HG03571 (cell line): ENCODE measurements around the gene PTPRR.

Experiments
- ATAC-seq: cut with Tn5 transposase; IDR thresholded peaks from one replicate; pipeline ENCODE4 v1.9.1; 2021; ENCODE audit not compliant: unreplicated experiment

The PTPRR gene

DNA sequence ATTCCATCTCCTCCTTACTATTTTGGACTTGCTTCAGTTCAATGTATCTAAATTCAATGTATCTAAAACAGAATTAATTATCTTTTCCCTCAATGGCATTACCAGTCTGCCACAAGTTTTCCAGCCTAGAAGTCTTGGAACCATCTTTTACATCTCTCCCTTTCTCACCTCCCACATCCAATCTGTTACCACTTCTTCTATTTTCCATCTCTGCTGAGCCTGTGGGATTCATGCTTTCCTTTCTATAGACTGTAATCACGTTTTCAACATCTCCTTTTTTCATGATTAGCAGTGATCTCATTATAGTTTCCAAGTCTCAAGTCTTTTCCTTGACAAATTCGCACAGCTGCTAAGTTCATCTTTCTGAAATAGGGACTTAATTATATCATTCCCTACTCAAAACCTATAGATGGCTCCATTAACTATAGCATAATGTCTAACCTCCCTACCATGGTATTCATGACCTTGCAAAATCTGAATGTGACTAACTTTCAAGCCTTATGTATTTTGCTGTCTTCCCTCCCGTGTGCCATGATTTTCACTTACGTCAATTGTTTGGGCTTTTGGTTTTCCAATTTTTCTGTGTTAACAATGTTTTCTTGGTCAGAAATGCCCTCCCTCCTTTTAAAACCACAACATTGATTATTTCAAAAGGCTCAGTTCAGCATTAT lies 262.8 kb downstream of the PTPRR start:
- no peak for ATAC-seq

DNA sequence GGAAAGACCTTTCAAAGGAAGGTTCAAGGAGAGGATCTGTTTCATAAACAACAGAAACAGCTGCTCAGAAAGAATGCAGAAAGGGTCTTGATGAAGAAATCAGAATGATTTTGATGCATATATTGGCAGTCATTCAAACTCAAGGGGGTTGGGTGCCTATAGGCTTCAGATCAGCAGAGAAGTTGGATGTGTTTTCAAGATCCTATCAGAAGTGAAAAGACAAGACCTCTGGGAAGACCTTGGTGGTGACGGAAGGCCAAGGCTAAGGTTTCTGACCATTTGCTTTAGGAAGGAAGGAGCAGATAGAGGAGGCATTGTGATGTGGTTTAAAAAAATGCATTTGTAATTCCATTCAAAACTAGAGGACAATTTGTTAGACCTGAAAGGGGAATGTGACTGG lies 268.1 kb downstream of the PTPRR start:
- ATAC-seq: no peak

DNA sequence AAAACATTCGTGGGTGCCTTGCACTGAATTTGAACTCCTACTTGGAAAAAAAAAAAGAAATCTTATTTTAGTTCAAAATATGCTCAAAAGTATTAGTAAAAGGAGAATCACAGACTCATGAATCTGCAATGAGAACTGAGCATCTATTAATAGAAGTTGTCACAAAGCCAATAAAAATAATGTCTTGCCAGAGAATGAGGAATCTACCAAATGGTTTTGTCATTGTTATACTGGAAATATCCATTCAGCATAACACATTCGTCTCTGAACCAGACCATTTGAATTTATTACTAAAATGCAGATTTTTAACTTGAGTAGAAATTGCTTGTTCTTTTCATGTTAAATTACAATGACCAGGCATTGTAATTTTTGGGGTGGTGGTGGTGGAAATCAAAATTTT lies 271.7 kb downstream of the PTPRR start:
- no peak for ATAC-seq

DNA sequence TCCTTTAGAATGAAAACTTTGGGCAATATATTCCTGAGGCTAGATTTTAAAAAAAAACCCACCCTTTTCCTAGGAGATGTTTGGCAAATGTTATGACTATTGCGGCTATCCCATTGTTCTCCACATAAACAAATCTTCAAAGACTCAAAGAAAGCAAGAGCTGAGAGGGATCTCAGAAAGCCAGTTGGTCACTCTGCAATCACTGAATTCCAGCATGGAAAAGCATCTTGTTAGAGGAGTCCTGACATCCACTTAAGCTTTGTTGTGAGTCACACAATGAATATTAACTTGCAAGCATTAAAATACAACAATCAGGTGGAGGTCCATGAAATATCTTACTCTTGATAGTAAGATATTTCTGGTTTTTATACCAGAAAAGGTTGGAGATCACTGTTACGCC lies 272.3 kb downstream of the PTPRR start:
- no peak for ATAC-seq

DNA sequence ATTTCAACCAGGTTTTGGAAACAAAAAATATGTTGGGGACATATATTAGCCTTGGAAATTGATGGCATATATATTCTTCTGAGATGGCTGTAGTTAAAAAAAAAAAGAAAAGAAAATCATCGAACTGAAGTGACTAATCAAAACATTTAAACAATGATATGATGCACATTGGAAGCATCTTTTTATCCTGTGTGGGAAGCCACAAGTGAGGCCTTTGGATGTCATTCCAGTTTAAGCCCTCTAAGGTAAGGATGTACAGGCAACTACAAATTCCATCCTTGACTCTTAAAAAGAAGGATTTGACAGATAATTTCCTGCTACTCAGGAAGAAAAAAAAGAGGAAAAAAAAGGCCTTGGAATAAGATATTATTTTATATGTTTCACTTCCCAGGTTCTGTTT lies 273.7 kb downstream of the PTPRR start:
- no peak for ATAC-seq

DNA sequence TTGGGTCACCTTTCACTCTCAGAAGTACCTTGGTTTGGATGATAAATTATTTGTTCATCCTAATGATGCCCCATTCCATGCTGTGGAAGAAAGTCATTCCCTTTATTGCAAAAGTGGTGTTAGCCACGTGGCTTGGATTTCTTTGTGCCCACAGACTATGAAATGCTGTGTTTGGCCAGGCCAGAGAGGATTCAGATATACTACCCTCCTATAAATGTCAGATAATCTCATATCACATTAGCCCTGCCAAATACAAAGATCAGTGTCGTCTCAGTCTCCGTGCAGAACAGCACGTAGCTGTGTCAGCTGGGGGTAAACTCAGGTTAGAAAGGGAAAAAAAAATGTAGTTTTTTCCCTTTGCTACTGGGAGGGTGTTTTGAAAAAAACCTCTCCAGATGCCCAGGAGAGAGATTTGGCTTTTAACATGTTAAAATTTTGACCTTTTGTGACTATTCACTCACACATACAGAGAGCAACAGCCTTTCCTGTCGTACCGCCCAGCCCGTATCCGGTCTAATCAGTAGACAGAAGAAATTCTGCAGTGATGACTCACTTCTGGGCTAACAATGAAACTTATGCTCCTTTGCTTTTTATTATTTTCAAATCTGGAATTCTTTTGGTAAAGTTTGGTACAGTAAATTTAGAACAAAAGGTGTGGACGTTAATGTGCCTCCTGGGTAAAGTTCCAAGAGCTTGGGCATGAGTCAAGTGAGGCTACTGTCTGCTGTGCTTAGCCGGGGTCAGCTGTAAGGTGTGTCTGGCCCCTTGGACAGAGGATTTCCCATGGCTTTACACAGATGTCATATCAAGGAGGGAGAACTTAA lies 274.8 kb downstream of the PTPRR start:
- no peak for ATAC-seq

DNA sequence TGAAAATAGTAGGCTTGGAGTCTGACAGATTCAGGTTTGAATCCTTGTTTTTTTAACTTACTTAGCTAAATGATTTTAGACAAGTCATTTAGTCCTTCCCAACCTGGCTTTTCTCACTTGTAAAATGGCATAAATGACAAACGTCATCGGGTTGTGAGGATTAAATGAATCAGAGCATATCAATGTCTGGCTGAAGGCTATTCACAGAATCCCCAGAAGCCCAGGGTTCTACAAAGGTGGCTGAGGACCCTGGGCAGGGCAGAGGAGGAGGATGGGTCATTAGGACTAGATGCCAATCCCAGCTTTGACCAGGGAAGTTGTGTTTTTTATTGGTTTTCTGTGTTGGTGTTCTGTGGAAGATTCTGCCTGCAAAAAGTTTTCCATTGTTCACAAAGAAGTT lies 275.7 kb downstream of the PTPRR start:
- ATAC-seq: no peak

DNA sequence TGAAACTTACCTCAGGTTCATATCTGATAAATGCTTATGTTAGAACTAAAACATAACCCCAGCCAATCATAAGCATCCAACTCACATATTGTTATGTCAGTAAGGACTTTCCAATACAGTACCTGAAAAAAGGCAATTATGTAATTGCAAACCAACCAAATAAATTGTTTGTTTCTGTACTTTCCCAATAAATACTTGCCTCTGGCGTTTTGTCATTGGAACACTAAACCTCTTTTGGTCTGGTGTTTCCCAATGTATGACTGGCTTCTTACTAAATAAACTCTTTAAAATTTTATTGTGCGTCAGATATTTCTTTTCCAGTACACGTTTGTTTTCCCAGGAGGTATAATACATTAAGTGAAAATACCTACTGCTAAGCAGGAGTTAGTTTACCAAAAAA lies 276.6 kb downstream of the PTPRR start:
- ATAC-seq: no peak

DNA sequence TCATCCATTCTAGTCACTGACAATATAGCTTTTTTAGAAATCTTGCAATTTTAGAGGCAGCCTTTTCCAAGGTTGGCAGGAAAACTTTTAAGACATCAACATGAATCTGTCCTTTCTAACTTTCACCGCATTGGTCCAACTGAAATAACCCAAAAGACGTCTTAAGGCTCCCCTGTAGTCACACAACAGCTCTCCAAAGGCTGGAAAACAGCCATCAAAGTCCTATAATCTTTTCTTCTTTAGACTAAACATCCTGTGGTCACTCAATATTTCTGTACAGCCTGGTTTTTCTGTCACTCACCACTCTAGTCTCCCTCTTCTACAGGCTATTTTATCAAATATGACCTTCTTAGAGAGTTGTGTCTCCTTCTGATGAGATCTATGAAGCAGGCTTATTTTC lies 278.8 kb downstream of the PTPRR start:
- ATAC-seq: no peak

DNA sequence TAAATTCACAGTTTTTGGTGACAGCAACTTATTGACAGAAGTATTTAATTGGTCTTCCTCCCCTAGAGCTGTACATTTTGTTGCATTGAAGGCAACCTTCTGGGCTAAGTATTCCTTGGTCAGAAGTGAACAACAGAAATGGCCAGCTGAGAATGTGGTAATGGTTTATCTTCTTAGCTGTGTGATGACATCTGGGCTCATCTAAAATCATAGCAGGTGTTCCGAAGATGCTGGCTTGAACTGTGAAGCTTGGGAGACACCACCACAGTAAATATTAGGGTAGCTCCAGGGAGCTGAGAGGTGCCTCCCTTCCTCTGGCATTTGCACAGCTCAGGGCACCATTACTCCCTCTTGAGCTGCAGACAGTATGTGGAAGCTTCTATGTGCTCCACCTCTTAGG lies 279.6 kb downstream of the PTPRR start:
- no peak for ATAC-seq

DNA sequence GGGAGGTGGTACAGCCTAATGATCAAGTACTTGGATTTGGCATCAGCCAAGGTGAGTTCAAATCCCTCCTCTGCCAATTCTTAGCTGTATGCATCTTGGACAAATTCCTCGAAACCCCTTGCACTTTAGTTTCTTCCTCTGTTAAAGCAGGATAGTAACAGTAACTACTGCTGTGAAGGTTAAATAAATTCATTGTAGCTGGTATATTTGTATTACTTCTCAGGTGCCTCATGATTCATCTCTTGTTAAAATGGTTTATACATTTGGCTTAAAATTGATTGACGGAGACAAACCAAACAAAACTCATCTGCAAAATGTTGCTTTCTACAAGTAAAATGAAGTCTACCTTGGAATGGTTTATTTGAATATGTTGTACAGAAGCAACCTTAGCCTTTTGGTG lies 281.0 kb downstream of the PTPRR start:
- no peak for ATAC-seq

DNA sequence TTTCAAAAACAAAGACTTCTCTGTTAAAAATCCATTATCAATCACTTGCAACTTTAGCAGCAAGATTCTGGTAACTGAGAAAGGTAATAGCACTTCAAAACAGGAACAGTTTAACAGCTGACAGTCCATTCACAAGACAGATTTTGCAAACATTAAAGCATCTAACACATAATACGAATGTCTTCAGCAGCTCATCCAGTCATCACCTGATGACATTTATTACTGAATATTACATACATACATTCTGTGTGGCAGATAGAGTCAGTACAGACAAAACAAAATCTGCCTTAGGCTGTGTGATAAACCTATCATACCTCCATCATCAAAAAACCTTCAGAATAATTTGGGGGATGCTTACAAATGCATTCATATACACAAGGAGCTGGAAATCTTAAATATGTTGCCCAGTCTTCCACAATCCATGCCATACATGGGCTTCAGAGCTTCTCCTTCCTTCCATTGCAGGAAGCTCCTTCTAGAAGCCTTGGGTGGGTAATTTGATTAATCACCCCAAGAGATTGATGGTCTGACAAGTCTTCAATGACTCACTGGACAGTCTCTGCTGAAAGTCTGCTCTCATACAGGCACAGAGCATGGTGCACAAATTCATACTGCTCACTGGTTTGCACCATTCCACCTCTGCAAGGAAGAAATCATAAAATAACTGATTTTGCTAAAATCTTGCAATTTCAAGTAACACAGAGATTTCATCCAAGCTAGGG lies 281.7 kb downstream of the PTPRR start:
- no peak for ATAC-seq

DNA sequence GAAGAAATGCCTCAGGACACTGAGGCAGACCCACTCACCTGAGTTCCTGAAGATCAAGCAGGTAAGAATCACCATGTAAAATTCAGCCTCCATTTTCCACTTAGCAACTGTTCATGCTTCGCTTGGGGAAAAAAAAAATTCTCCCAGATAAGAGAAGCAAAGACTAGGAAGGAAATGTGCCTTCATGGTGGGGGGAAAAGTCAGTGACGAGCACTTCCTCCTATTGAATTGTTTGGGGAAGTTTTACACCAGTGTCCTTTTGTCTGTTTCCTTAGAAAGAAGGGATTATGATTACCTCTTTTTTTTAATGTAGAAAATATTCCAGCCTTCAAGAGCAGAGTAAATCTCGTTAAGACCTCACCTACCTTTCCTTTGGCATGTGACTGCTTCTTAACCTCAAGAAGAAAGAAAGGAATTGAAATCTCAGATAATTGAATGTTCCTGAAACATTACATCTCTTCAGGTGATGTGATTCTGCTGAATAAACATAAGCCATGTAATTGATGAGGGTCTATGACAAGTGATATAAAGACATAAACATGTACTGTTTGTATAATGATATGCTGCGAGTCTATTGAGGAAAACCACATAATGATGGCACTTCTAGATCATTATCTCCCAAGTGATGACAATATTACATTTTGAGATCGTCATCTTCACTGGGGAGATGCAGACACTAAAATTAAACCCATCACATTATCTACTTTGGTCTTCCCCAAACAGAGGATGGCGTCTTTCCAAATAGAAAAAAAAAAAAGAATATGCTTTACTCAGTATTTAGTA lies 283.0 kb downstream of the PTPRR start, which contains the start of gene PTPRB:
Gene PTPRB, minus strand, starts transcription at position 127 of the 783 bp plus-strand sequence. Its CDS starts 34 bp downstream, at position 93.
- no peak for ATAC-seq

DNA sequence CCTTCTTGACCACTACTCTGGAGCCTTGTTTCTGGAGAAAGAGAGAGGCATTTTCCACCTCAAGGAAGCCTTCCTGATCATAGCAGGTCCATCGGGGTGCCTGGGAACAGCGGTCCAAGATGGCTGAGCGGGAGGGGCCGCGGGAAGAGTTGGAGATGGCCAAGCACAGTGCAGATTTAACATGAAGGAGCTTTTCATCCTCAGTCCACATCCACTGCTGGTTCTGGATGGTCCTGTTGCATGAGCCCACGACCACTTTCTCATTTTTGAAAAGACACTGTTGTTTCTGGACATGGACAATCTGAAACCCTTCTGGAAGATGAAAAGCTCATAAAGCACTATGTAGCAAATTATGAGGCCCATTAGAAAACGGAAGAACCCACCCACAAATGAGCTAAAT lies 284.8 kb downstream of the PTPRR start:
- ATAC-seq: no peak

DNA sequence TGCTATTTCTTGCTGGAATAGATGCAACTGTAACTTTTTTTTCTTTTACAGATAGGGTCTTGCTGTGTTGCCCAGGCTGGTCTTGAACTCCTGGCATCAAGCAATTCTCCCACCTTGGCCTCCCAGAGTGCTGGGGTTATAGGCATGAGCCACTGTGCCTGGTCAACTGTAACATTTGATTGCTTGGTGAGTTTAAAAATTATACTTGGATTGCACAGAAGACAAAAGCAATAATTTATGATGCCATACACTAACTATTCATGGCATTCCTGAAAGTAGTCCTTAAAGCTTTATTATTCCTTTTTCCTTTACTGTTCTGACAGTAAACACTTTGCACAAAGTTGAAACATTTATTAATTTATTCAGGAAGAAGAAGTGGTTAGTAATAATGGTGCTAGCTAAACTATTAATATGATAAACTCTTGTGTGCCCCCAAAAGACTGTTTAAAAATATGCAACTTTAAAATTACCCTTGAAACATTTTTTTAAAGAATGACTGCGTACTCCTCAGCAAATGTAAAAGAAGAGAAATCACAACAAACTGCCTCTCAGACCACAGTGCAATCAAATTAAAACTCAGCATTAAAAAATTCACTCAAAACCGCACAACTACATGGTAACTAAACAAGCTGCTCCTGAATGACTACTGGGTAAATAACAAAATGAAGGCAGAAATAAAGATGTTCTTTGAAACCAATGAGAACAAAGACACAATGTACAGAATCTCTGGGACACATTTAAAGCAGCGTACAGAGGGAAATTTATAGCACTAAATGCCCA lies 291.6 kb downstream of the PTPRR start:
- ATAC-seq: no peak

DNA sequence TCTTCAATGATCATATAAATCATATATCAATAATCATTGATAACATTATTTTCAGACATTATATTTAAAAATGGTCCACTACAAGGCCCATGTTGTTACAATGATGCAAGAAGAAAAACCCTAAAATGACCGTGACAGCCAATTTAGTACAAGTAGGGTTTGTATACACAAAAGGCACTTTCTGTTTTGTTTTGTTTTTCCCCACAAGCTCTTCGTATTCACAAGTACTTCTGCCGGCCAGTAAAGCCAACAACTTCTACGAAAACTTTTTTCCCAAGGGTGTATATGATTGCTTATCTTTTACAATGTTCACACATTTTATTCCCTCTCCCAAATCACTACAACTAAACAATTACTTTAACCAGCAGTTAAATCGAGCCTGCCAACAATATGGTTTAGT lies 292.9 kb downstream of the PTPRR start:
- ATAC-seq: no peak

DNA sequence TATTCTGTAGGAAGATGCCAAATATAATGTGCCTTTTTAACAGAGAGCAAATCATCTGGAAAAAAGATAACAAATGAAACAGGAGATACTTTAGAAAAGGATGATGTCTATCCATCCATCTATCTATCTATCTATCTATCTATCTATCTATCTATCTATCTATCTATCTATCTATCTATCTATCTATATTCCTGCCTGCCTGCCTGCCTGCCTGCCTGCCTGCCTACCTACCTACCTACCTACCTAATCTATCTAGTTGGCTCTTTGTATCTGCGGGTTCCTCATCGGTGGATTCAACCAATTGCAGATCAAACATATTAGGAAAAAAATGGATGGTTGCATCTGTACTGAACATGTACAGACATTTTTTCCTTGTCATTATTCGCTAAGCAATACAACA lies 294.4 kb downstream of the PTPRR start:
- ATAC-seq: no peak

DNA sequence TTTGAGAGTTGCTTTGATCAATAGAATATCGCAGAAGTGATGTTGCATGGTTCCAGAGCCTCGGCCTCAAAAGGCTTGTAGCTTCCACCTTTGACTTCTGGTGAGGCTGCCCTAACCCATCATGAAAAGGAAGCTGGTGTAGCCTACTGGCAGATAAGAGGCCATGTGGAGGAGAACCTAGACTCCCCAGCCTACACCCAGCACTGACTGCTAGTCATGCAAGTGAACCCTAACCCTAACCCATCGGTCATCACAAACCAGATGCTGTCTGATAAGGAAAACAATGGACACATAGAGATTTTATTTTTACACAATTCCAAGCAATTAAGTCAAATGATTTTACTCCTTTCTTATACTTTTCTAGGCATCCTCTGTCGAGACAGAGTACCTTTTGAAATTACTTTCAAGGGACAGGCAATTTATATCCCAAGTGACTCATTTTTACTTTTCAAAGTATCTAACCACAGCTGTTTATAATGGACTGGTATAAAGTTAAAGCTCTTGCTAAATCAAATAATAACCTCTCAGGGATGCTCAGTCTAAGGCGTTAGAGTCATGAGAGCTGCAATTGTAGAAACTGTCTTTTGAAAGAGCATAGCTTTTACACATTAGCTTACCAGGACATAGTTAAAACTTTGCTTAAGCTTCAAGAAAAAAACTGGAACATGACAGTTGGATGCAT lies 300.9 kb downstream of the PTPRR start:
- ATAC-seq: no peak

DNA sequence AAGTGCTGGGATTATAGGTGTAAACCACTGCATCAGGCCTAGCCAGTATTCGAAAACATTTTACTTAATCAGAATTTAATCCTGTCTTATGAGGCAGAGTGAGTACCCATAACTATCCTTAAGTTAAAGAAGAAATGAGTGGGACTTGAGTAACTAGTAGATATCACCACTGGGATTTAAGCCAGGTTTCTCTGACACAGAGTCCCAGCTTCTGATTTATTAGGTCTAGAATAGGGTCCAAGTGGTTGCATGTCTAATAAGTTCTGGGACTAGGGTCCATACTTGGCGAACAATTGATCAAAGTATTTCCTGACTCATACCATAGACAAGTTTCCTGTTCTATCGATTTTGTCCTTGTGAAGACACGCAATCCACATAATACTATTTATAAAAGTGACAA lies 302.2 kb downstream of the PTPRR start:
- no peak for ATAC-seq

DNA sequence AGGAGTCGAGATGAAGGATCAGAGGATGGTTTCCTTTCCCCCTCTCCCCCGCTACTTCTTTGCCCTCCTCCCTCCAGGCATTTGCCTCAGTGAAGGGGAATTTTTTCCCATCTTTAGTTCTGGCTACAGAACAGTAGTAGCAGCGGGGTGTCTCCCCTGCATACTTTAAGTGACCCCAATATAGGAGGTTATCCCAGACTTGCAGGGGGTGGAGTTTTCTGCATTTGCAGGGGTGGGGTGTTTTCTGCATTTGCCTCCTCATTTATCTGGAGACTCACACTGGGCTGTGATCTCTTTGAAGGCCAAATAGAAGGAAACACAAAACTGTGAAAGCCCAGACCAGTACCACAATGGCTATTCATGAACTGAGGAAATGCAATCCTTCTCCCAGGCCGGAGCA lies 303.1 kb downstream of the PTPRR start:
- ATAC-seq: no peak
